HG02970 (cell line): ENCODE data around the gene EMX1.

ENCODE experiments used
- ATAC-seq: cut with Tn5 transposase; IDR thresholded peaks from one replicate; pipeline ENCODE4 v1.9.1; 2021; ENCODE audit warnings: mild to moderate bottlenecking, moderate library complexity, moderate number of reproducible peaks; ENCODE audit not compliant: unreplicated experiment, low FRiP score

Gene EMX1

GRCh38 chr2:72917138-72917876, at the start of gene EMX1:
TSS of gene EMX1 (plus strand) at chr2:72917519. CDS start at chr2:72917853, 334 bp downstream.
- ATAC-seq: no peak

GRCh38 chr2:72871060-72871459, 46.3 kb upstream of the EMX1 start:
- no peak for ATAC-seq

- ATAC-seq: no peak
Observed at GRCh38 chr2:72871880-72872279, 45.4 kb upstream of the EMX1 start.

GRCh38 chr2:72883356-72883962, 33.9 kb upstream of the EMX1 start:
- no peak for ATAC-seq

GRCh38 chr2:72886505-72887031, 30.8 kb upstream of the EMX1 start:
- no peak for ATAC-seq

- ATAC-seq: peak; percentile 83
Observed at GRCh38 chr2:72887032-72887739, 30.1 kb upstream of the EMX1 start, which contains the start of gene SPR. TSS of gene SPR (plus strand) at chr2:72887408. CDS start at chr2:72887433, 25 bp downstream.

GRCh38 chr2:72887740-72888437, 29.4 kb upstream of the EMX1 start:
- peak; percentile 31 for ATAC-seq

- no peak for ATAC-seq
Observed at GRCh38 chr2:72888438-72889202, 28.7 kb upstream of the EMX1 start.

- ATAC-seq: no peak
Observed at GRCh38 chr2:72889991-72890390, 27.3 kb upstream of the EMX1 start.

- no peak for ATAC-seq
Observed at GRCh38 chr2:72891091-72891818, 26.1 kb upstream of the EMX1 start.

- no peak for ATAC-seq
Observed at GRCh38 chr2:72892506-72893173, 24.7 kb upstream of the EMX1 start.

- peak; percentile 47 for ATAC-seq
Observed at GRCh38 chr2:72893594-72894319, 23.6 kb upstream of the EMX1 start.

GRCh38 chr2:72894514-72894913, 22.8 kb upstream of the EMX1 start:
- no peak for ATAC-seq

- ATAC-seq: no peak
Observed at GRCh38 chr2:72895154-72895553, 22.2 kb upstream of the EMX1 start.

GRCh38 chr2:72895759-72896281, 21.5 kb upstream of the EMX1 start:
- no peak for ATAC-seq

GRCh38 chr2:72896446-72896845, 20.9 kb upstream of the EMX1 start:
- no peak for ATAC-seq

GRCh38 chr2:72897785-72898584, 19.3 kb upstream of the EMX1 start:
- ATAC-seq: no peak
